G401 (cell line): Measurements from ENCODE around the gene SHISAL1. TPM values are rescaled to one million over a fixed set of nuclear protein-coding genes. Genes with fewer than 3 reads are reported as not detected.

ENCODE experiments used
- DNase-seq: peaks from one replicate; pipeline ENCODE4 v3.0.0-alpha.2; 2015; ENCODE audit warnings: low spot score
- in situ Hi-C: cut with HindIII; loops from 2 replicates; pipeline ENCODE4 v1.10.0; 2016; ENCODE audit warnings: low sequenced_read_pairs, mixed read lengths
- total RNA-seq: library from RNA; depleted of rRNA; stranded (reverse); fragments of >200 nt; shearing (Covaris generic); gene quantifications from 2 replicates; pipeline ENCODE4 v1.2.3, GENCODE V29; 2014

Gene SHISAL1
- total RNA-seq, 1 experiment from 2014 or later: 0.10 TPM

GRCh38 chr22:44347080-44347479, 34.3 kb upstream of the SHISAL1 start:
- DNase-seq: no peak
- in situ Hi-C loops: no loop called here

- in situ Hi-C loops: no loop called here
- no peak for DNase-seq
Measured at GRCh38 chr22:44345872-44346271, 33.1 kb upstream of the SHISAL1 start.

DNA sequence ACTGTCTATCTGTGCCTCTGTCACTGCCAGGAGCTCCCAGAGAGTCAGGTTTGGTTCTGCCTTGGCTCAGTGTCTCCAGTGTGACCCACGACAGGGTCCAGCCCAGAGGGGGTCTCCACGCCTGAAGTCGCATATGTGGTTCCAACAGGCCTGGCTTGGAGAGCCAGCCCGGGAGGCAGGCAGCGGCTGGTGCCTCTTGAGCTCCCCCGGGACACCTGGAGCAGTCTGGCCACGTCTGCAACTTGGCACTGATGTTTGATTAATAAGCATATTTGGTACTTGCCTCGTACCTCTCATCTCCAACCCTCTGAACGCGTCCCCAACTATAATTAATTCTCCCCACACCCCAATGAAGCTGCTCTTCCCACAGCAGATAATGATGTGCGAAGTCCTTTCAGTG, 31.7 kb upstream of the SHISAL1 start:
- no peak for DNase-seq
- in situ Hi-C loops: no loop called here

- DNase-seq: no peak
- in situ Hi-C loops: no loop called here
Measured at GRCh38 chr22:44342347-44342956, 29.7 kb upstream of the SHISAL1 start.

GRCh38 chr22:44341431-44342346, 28.9 kb upstream of the SHISAL1 start:
- DNase-seq: no peak

GRCh38 chr22:44340271-44341239, 27.8 kb upstream of the SHISAL1 start:
- in situ Hi-C loops: no loop called here
- DNase-seq: peak; percentile 81

More at GRCh38 chr22:44341431-44342346, 28.9 kb upstream of the SHISAL1 start:
- in situ Hi-C loops: no loop called here

DNA sequence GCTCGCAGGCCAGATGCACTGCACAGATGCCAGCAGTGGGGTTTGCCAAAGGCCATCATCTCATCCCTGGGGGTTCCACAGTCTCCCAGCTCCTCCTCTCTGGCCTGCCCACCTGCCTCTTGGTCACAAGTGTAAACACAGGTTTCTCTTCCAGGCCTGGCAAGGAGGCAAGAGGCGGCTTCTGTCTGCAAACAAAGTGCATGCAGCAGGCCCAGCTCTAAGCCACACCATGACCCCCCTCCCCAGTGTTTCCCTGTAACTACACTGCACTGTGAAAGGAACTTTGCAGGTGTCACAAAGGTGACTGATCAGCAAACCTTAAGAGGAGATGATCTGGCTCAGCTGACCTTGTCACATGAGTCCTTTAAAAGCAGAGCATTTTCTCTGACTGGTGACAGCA, 26.2 kb upstream of the SHISAL1 start:
- in situ Hi-C loops: no loop called here
- DNase-seq: no peak

DNA sequence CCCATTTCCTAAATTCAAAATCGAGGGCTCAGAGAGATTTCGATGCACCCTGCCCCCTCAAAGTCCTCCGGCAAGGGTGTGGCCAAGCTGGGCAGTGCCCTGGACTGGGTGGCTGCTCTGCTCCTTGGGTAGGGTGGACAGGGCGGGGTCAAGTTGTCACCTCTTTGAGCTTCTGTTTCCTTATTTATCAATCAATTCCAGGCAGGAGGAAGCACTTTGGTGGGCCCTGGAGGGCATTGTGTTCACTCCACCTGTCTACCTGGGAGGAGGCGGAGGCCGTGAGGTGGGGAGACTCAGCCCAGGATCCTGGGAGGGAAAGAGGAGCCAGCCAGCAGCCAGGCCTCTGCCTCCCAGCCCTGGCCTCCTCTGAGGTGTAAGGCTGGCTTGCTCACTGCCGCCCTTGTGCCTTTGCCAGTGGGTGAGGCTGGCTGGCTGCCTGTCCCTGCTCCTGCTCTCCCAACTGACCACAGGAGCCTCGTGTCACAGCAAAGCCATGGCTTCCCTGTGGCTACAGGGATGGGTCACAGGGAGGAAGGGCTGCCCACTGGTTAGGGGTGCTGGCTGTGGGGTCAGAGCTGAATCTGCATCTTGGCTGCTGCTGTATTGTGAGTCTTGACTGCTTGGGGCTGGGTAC, 25.5 kb upstream of the SHISAL1 start:
- DNase-seq: peak; percentile 75
- in situ Hi-C loops: no loop called here

DNA sequence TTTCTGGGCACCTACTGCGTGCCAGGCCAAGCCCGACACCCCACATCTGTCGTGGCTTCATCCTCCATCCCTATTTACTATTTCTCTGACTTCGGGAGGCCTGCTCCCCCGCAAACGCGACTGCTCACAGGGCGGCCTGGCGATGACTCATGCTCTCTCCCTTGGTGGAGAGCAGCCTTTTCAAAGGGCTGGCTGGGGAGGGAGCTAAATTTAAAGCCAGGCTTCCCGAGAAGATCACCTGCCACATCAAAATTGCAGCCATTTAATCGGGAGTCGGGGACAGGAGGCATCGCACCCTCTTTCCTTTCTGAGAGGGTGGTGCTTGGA, 24.9 kb upstream of the SHISAL1 start:
- in situ Hi-C loops: no loop called here
- no peak for DNase-seq

GRCh38 chr22:44336962-44337677, 24.4 kb upstream of the SHISAL1 start:
- in situ Hi-C loops: no loop called here
- no peak for DNase-seq

- in situ Hi-C loops: no loop called here
- DNase-seq: no peak
Measured at GRCh38 chr22:44335903-44336803, 23.4 kb upstream of the SHISAL1 start.

DNA sequence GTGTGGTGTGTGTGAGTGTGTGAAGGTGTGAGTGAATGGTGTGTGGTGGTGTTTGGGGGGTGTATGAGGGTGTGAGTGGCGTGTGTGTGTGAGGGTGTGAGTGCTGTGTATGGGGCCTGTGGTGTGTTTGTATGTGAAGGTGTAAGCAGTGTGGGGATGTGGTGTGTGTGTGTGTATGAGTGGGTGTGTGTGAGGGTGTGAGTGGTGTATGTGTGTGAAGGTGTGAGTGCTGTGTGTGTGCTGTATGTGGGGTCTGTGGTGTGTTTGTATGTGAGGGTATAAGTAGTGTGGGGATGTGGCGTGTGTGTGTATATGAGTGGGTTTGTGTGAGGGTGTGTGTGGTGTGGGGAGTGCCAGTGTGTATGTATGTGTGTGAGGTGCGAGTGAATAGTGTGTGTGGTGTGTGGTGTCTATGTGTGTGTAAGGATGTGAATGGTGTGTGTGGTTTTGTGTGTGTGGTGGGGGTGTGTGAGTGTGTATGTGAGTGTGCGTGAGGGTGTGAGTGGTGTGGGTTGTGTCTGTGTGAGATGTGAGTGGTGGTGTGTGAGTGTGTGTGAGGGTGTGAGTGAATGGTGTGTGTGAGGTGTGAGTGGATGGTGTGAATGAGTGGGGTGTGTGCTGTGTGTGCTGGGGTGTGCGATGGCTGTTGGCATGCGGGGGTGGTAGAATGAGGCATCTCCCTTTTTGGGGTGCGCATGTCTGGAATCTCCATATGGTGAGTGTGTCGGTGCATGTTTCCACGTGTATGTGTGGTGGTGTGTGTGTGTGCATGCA, 22.5 kb upstream of the SHISAL1 start:
- in situ Hi-C loops: no loop called here
- no peak for DNase-seq

DNA sequence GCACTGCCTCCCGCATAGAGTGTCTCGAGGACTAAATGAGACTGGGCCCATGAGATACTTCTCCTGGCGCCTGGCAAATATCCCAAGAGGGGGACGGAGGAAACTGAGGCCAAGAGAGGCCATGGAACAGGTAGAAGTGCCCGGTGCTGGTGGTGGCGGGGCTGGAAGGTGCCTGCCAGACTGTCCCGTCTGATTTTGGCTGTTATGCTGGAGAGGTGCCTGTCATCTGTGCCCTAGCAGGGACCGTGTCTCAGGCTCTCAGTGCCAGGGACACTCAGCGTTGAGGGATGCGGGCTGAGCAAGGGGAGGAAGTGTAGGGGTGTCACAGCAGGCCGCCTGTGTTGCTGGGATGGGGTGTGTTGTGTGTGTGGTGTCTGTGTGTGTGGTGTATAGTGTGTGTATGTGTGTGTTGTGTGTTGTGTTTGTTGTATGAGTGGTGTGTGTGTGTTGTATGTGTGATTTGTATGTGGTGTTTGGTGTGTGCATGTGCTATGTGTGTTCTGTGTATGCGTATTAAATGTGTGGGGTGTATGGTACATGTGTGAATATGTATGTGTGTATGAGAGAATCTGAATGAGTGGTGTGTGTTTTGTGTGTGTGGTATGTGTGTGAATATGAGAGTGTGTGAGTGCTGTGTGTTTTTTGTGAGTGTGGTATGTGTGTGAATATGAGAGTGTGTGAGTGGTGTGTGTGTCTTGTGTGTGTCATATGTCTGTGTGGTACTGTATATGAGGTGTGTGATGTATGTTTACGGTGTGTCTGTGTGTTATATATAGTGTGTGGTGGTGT, 21.3 kb upstream of the SHISAL1 start:
- no peak for DNase-seq
- in situ Hi-C loops: no loop called here

GRCh38 chr22:44332946-44333345, 20.2 kb upstream of the SHISAL1 start:
- in situ Hi-C loops: no loop called here
- no peak for DNase-seq

GRCh38 chr22:44331881-44332714, 19.3 kb upstream of the SHISAL1 start:
- no peak for DNase-seq
- in situ Hi-C loops: no loop called here
